Endothelial cell of umbilical vein (primary cell): ENCODE measurements around the gene UPF1. TPM values are rescaled to one million over a fixed set of nuclear protein-coding genes. Genes with fewer than 3 reads are reported as not detected.

Experiments
- BruUV-seq: library from RNA; stranded (reverse); fragments of 400-500 nt; replicated peaks from 2 replicates; lab custom pipeline; 2021; lab: Mats Ljungman, UMichigan
- CTCF ChIA-PET: fragments of 300-600, 350-600 bp; sonication (Branson Sonifier 250); formaldehyde crosslinking; loops from one replicate; lab custom pipeline; 2021; ENCODE audit warnings: antibody characterized with exemption, inconsistent platforms; lab: Charles Lee
- POLR2A ChIA-PET: fragments of 300-600, 350-600 bp; sonication (Branson Sonifier 250); formaldehyde crosslinking; loops from one replicate; lab custom pipeline; 2021; ENCODE audit warnings: antibody characterized with exemption, inconsistent platforms; lab: Charles Lee
- DNase-seq: peaks from one replicate; pipeline ENCODE4 v3.0.0-alpha.2; 2011; ENCODE audit warnings: low read depth, low spot score
- FAIRE-seq: peaks from 2 replicates; lab custom pipeline; 2011; peaks lifted over from hg19 to GRCh38; lab: Jason Lieb, UNC
- H2AFZ ChIP-seq: 2 replicates; pipeline ENCODE4 v1.6.0; 2012; ENCODE audit warnings: low read depth, low read length, control low read depth, inconsistent platforms
- H3K27ac ChIP-seq: 2 replicates; pipeline ENCODE4 v1.5.1; 2011; ENCODE audit warnings: low read depth, mild to moderate bottlenecking, control low read depth, low read length, moderate library complexity; ENCODE audit not compliant: insufficient read depth
- H3K27me3 ChIP-seq, 2 experiments: 2 replicates each; pipeline versions ENCODE4 v1.6.0 to v1.6.1; 2011; ENCODE audit warnings: low read length in 2 of 2, mixed read lengths in 1 of 2; ENCODE audit not compliant: control insufficient read depth in 2 of 2, insufficient read depth in 2 of 2
- H3K36me3 ChIP-seq, 2 experiments: 2 replicates in 1 of 2; 3 replicates in 1 of 2; pipeline ENCODE4 v1.5.1; 2011; ENCODE audit warnings: low read length in 2 of 2, mild to moderate bottlenecking in 1 of 2, moderate library complexity in 1 of 2; ENCODE audit not compliant: control insufficient read depth in 2 of 2, insufficient read depth in 2 of 2; ENCODE audit errors: extremely low read depth in 1 of 2
- H3K4me1 ChIP-seq: 3 replicates; pipeline ENCODE4 v1.5.1; 2011; ENCODE audit warnings: mild to moderate bottlenecking, low read length; ENCODE audit not compliant: control insufficient read depth, insufficient read depth; ENCODE audit errors: extremely low read depth
- H3K4me2 ChIP-seq: 2 replicates; pipeline ENCODE4 v1.6.1; 2011; ENCODE audit warnings: low read length, control low read depth, mixed read lengths; ENCODE audit not compliant: insufficient read depth
- H3K4me3 ChIP-seq, 3 experiments: fragments of 200-600 bp in 1 of 3; sonication (generic), shearing (Covaris generic) in 1 of 3; replicated peaks in 1 of 3; 2 replicates each; pipeline ENCODE4 v1.5.1; 2011 to 2016; ENCODE audit warnings: control low read depth in 3 of 3, low read length in 3 of 3, mild to moderate bottlenecking in 2 of 3, inconsistent platforms in 1 of 3, low read depth in 1 of 3, moderate library complexity in 1 of 3; ENCODE audit not compliant: insufficient read depth in 1 of 3
- H3K79me2 ChIP-seq: 2 replicates; pipeline ENCODE4 v1.6.0; 2012; ENCODE audit warnings: low read length, inconsistent platforms; ENCODE audit not compliant: control insufficient read depth, insufficient read depth
- H3K9ac ChIP-seq: replicated peaks from 2 replicates; pipeline ENCODE3; 2011; ENCODE audit warnings: low read length, control low read depth; ENCODE audit not compliant: insufficient read depth; ENCODE audit errors: extremely low read depth
- H3K9me1 ChIP-seq: replicated peaks from 3 replicates; pipeline ENCODE4 v1.6.0; 2011; ENCODE audit warnings: mild to moderate bottlenecking, low read length; ENCODE audit not compliant: control insufficient read depth, insufficient read depth; ENCODE audit errors: extremely low read depth
- H3K9me3 ChIP-seq: replicated peaks from 2 replicates; pipeline ENCODE4 v1.5.1; 2012; ENCODE audit warnings: low read length, inconsistent platforms; ENCODE audit not compliant: control insufficient read depth, insufficient read depth
- H4K20me1 ChIP-seq: replicated peaks from 2 replicates; pipeline ENCODE3; 2011; ENCODE audit warnings: mild to moderate bottlenecking, low read length; ENCODE audit not compliant: control insufficient read depth, insufficient read depth; ENCODE audit errors: extremely low read depth
- EZH2 ChIP-seq: IDR thresholded peaks from 2 replicates; pipeline ENCODE4 v1.6.1; 2012; ENCODE audit warnings: borderline replicate concordance, low read depth, mild to moderate bottlenecking, moderate library complexity, low read length, inconsistent platforms; ENCODE audit not compliant: severe bottlenecking
- JUN ChIP-seq: IDR thresholded peaks from 2 replicates; pipeline ENCODE4 v1.6.1; 2011; ENCODE audit warnings: borderline replicate concordance, low read depth; ENCODE audit not compliant: insufficient read length, insufficient read depth
- MYC ChIP-seq: IDR thresholded peaks from one replicate; pipeline ENCODE4 v1.6.1; 2011; ENCODE audit warnings: mild to moderate bottlenecking, low read depth, low read length
- dilution Hi-C: fragments of 300-500 bp; cut with MboI; formaldehyde crosslinking; loops from one replicate; pipeline ENCODE4 v1.15.0; 2019; ENCODE audit warnings: low sequenced_read_pairs; ENCODE audit not compliant: extremely low pct_ligation_motif_present
- intact Hi-C: fragments of 100-400 bp; cut with micrococcal nuclease; formaldehyde crosslinking; loops from one replicate; pipeline ENCODE4 v1.10.0; 2022
- polyA plus RNA-seq, 4 experiments: library from polyadenylated mRNA; depleted of rRNA in 3 of 4; stranded (reverse) in 3 of 4; unstranded in 1 of 4; fragments of >200 nt; gene quantifications; 2 replicates each; pipeline versions ENCODE4 v1.2.1 to v1.2.3, GENCODE V29; 2011 to 2012; ENCODE audit warnings: missing spikeins in 1 of 4
- total RNA-seq: library from RNA; stranded (reverse); gene quantifications from 2 replicates; pipeline ENCODE4 v1.2.3, GENCODE V29; 2021

Gene UPF1
- total and polyA plus RNA-seq, 2 donors (not counting 3 experiments of a cell fraction or from before 2014, with no cell fraction given) = 65.9 to 68.2 TPM

GRCh38 chr19:18899624-18900560, 68.1 kb downstream of the UPF1 start:
- ChIA-PET POLR2A (no interaction called here), CTCF (interaction anchor here (1.3 kb wide), 1 partner anchor 16 kb away, joined by 3 read pairs; no protein-coding TSS in a partner anchor)
- dilution Hi-C loops (no loop called here), intact Hi-C loops (loop anchor here (5.0 kb wide), 1 partner anchor 72 kb away; no protein-coding TSS in a partner anchor)
- no peaks in the 10 kb centered on the region for H4K20me1 ChIP-seq
- H3K36me3 ChIP-seq = peaks cover 0 to 21% of the 10 kb centered on the region in 2 experiments
- H3K79me2 ChIP-seq = no peaks in the 10 kb centered on the region
- no peaks in the 10 kb centered on the region for H3K9me3 ChIP-seq
- DNase-seq (no peak), FAIRE-seq (no peak)
- H3K9me1 ChIP-seq = no peaks in the 10 kb centered on the region
- H3K4me2 ChIP-seq = no peak overlapping the region
- no peaks in the 10 kb centered on the region for H3K4me1 ChIP-seq
- no peaks in the 10 kb centered on the region for H3K27me3 ChIP-seq
- TF ChIP-seq MYC = no peak
- no peak for TF ChIP-seq JUN
- TF ChIP-seq EZH2 = no peak
- no peak overlapping the region for H3K4me3 ChIP-seq
- BruUV-seq = no TSS peak
- H3K27ac ChIP-seq = no peak overlapping the region
- H2AFZ ChIP-seq = no peak overlapping the region
- no peak overlapping the region for H3K9ac ChIP-seq

DNA sequence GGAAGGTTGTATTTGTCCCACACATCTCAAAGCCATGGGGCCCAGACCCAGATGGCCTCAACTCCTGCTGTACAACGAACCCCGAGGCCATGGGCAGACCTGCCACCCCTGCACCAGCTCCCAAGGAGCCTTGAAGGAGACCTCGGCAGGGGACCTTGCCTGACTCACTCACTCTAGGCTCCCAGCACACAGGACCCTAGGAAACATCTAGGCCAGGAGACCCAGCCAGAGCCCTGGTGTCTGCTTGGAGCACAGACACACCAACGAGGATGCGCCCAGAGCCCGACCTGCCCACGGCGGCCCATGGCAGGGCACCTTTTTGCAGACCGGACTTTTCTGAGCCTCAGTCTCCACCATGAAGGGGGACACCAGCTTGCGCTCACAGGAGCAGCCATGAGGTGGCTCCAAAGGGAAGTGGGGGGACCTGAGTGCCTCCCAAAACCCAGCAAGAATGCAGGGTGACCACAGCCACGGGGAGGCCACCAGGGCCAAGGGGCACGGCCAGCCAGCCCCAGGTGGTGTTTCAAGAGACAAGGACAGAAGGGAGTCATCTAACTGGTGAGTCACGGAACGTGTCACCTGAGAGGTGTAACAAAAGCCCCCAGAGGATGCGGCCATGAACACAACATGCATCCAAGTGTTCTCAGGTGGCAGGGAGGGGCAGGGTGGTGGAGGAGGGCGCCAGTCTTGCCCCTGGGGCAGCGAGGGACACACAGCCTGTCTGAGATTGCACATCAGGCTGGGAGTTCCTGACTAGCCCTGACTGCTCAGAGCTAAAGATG, 69.1 kb downstream of the UPF1 start:
- DNase-seq = no peak
- H3K9me1 ChIP-seq = no peaks in the 10 kb centered on the region
- TF ChIP-seq MYC = no peak
- BruUV-seq = no TSS peak
- peaks cover 0 to 31% of the 10 kb centered on the region in 2 experiments for H3K36me3 ChIP-seq
- H3K9me3 ChIP-seq = no peaks in the 10 kb centered on the region
- H3K27me3 ChIP-seq = no peaks in the 10 kb centered on the region
- ChIA-PET CTCF (no interaction called here), POLR2A (no interaction called here)
- no peak overlapping the region for H3K9ac ChIP-seq
- no peak overlapping the region for H2AFZ ChIP-seq
- no peaks in the 10 kb centered on the region for H3K4me1 ChIP-seq
- no peaks in the 10 kb centered on the region for H4K20me1 ChIP-seq
- no peak overlapping the region for H3K27ac ChIP-seq
- dilution Hi-C loops = no loop called here
- no peaks in the 10 kb centered on the region for H3K79me2 ChIP-seq
- no peak for FAIRE-seq
- intact Hi-C loops = no loop called here
- H3K4me3 ChIP-seq = no peak overlapping the region
- H3K4me2 ChIP-seq = no peak overlapping the region
